OCI-LY1 (cell line): ENCODE measurements around the gene EIF3J.

ENCODE experiments used
- CTCF ChIP-seq: fragments of 200-600 bp; sonication (generic), shearing (Covaris generic); IDR thresholded peaks from 2 replicates; pipeline ENCODE4 v1.5.1; 2017; ENCODE audit warnings: mild to moderate bottlenecking, antibody characterized with exemption, low read length, moderate library complexity, mixed read lengths
- EZH2 ChIP-seq: fragments of 200-600 bp; sonication (generic), shearing (Covaris generic); IDR thresholded peaks from 2 replicates; pipeline ENCODE4 v1.8.0; 2017; ENCODE audit warnings: borderline replicate concordance, mixed run types, mild to moderate bottlenecking, antibody characterized with exemption, low read length, moderate library complexity, mixed read lengths

DNA sequence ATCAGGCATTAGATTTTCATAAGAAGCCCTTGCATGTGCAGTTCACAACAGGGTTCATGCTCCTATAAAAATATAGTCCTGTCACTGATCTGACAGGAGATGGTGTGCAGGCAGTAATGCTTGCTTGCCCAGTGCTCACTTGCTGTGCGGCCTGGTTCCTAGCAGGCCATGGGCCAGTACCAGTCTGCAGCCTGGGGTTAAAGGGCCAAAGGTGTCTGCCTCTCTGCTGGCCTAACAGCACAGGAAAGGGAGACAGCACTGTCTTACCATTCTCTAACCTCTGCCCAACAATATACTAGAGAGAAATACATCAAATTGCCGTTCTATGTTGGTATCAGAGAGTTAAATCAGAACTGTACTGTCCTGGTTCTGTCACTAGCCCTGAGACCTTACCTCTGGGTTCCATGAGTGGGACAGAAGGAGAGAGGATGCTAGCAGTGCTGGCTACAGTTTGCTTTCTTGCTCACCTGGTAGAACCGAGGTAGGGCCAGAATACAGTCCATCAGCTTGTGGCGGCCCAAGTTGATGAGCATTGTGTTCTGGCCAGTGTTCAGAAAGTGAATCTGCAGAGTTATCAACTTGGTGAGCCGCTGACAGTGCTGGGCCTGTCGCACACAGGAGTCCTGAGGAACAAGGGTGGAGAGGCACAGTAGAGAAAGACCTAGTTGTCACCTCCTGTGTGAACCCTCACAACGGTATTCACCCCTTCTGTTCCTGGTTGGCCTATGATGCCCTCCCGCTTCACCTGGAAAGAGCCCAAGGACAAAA, 28.6 kb downstream of the EIF3J start:
- TF ChIP-seq CTCF = no peak
- no peak for TF ChIP-seq EZH2
